HG03342 (cell line): ENCODE results near the gene ABLIM2.
"Not testable (repeated sequence)": the region's sequence is repeated elsewhere in the genome, so short reads cannot be mapped to it uniquely, and the experiment has no call there.

ENCODE experiments used
- ATAC-seq: cut with Tn5 transposase; IDR thresholded peaks from one replicate; pipeline ENCODE4 v1.9.1; 2021; ENCODE audit warnings: mild to moderate bottlenecking, moderate library complexity; ENCODE audit not compliant: unreplicated experiment

Gene ABLIM2

GRCh38 chr4:8142556-8142955, 16.1 kb downstream of the ABLIM2 start:
- no peak for ATAC-seq

- no peak for ATAC-seq
These were observed 16.7 kb downstream of the ABLIM2 start for GRCh38 chr4:8141935-8142334.

GRCh38 chr4:8140915-8141314, 17.7 kb downstream of the ABLIM2 start:
- ATAC-seq, result no peak

DNA sequence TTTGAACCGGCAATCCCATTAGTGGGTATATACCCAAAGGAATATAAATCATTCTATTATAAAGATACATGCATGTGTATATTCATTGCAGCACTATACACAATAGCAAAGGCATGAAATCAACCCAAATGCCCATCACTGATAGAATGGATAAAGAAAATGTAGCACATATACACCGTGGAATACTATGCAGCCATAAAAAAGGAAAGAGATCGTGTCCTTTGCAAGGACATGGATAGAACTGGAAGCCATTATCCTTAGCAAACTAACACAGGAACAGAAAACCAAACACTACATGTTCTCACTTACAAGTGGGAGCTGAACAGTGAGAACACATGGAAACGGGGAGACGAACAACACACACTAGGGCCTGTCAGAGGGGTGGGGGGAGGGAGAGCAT, 18.9 kb downstream of the ABLIM2 start:
- not testable (repeated sequence) for ATAC-seq

- ATAC-seq, result no peak
These were observed 21.5 kb downstream of the ABLIM2 start for GRCh38 chr4:8136972-8137710.

- no peak for ATAC-seq
These were observed 22.1 kb downstream of the ABLIM2 start for GRCh38 chr4:8136529-8136928.

DNA sequence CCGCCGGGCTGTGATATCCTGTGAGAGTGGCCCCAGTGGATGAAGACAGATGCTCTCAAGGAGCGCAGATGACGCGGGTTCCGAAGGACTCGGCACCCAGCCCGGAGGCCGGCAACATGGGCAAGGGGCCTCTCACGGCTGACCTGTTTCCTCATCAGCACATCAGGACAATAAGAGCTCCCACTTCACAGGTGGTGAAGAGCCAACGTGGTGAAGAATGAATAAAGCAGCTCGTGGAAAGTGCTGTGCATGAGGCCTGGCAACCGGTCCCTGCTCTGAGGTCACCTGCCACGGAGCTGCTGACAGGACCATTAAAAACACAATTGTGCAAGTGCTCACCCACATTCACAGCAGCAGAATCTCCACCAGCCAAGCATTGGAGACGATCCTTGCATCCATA, 22.9 kb downstream of the ABLIM2 start:
- ATAC-seq, result no peak

DNA sequence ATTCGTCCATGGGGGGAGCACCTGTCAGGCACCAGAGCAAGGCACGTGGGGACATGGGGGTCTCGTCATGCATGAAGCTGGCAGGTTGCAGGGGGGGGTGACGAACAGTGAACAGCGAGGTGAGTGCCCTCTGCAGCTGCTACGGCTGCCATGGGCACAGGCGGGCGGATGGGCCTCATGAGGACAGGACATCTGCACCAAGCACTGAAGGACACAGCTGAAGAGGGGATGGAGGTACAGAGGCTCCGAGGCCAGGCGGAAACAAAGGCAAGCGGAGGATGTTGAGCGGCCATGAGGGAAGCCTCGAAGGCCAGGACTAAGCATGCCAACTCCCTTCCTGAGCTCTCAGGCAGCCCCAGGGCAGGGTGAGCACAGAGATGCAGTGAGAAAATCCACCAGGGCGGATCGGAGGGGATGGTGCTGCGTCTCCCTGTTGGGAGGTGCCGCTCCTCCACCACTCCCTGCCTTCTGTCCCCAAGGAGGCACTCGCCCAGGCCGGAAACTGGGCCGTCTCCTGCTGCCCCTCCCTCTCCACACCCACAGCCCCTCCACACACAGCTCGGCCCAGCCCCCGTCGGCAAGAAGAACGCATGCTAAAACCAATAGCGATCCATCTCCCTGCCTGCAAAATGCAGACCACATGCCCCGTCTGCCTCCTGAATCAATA, 24.6 kb downstream of the ABLIM2 start:
- ATAC-seq, result no peak

- ATAC-seq, result no peak
These were observed 25.5 kb downstream of the ABLIM2 start for GRCh38 chr4:8132947-8133705.

GRCh38 chr4:8132400-8132799, 26.2 kb downstream of the ABLIM2 start:
- no peak for ATAC-seq

- no peak for ATAC-seq
These were observed 26.8 kb downstream of the ABLIM2 start for GRCh38 chr4:8131826-8132225.

DNA sequence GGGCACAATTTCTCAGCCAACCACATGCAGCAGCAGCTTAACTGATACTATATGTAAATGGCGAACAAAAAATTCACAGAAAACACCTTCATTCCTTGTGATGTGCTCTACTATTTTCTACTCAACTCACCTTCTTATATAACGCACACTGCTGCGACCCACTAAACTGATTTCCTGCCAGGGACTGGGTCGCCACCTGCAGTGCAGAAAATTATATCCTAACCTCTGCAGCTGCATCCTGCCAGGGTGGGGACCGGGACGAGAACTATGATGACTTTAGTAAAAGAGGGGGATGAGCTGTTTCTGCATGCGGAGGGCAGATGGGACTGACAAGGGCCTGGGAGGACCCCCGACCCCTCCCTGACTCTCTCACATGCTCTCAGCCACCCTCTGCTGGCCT, 27.4 kb downstream of the ABLIM2 start:
- ATAC-seq, result no peak

DNA sequence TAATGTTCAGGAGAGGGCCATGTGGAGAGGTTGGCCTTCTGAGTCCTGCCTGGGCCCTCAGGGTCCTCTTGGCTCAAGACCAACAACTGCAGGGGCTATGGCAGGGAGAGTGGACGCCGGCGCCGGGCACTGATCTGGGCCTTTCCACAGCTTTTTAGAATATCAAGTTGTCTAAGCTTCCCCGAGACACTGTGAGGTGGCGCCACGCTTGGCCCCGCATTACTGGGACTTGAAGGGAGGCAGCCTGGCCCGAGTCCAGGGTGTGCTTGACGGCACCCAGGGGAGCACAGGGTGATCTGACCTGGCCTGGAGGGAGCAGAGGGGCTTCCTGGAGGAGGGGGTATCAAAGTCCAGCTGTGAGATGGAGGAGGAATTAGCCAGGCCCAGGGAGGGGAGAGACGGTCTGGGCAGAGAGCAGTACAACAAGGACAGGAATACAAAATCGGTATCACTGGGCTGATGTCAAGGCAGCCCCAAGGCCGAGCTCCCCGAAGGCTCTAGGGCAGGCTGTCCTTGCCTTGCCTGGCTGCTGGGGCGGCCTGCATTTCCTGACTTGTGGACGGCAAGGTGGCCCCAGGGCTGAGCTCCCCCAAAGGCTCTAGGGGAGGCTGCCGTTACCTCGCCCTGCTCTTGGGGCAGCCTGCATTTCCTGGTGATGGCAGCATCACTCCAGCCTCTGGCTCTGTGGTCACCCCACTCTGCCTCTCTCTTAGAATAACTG, 28.1 kb downstream of the ABLIM2 start:
- no peak for ATAC-seq

DNA sequence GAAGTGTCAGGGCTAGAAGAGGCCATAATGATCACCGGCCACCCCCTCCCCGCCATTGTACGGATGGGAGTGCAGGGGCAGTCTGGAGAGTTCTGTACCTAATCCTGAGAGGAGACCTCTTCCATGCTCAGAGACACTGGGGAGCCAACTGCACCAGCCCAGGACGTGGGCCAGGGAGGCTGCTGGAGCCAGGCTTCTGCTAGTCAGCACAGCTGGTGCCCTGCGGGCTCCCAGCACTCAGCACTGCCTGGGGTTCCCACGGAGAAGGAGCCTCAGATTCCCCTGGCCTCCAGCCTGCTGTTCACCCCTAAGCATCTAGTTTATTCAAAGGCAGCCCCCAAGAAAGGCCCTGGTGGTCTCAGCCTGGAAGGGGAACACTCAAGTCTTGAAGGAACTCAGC, 28.8 kb downstream of the ABLIM2 start:
- no peak for ATAC-seq

- no peak for ATAC-seq
These were observed 29.5 kb downstream of the ABLIM2 start for GRCh38 chr4:8129136-8129535.

DNA sequence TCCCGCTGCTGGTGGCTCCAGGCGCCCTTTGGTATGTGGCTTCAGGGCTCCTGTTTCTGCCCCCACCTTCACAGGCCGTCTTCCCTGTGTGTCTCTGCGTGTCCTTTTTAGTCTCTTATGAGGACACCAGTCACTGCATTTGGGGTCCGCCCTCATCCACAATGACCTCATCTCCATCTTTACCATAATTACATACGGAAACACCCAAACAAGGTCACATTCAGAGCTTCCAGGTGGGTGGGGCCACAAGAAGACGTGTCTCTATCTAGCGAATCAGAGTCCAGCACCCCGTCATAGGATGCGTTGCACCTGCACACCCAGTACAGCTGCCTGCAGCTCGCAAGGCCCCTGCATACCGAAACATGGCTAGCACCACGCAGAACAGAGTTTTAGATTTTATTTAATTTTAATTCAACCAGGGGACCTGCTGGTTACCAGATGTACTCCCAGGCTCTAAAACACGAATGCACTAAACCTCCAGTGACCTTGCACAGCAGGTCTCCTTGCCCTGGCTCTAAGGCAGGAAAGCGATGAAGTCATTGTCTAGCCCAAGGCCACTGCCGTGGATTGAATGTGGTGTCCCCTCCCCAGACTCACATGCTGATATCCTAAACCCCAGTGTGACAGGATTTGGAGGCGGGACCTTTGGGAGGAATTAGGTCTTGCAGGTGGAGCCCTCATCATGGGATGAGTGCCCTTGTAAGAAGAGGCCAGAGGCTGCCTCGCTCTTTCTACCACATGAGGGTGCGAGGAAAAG, 30.3 kb downstream of the ABLIM2 start:
- ATAC-seq, result no peak

GRCh38 chr4:8127051-8127826, 31.4 kb downstream of the ABLIM2 start:
- ATAC-seq, result no peak

GRCh38 chr4:8126523-8126922, 32.1 kb downstream of the ABLIM2 start:
- no peak for ATAC-seq

DNA sequence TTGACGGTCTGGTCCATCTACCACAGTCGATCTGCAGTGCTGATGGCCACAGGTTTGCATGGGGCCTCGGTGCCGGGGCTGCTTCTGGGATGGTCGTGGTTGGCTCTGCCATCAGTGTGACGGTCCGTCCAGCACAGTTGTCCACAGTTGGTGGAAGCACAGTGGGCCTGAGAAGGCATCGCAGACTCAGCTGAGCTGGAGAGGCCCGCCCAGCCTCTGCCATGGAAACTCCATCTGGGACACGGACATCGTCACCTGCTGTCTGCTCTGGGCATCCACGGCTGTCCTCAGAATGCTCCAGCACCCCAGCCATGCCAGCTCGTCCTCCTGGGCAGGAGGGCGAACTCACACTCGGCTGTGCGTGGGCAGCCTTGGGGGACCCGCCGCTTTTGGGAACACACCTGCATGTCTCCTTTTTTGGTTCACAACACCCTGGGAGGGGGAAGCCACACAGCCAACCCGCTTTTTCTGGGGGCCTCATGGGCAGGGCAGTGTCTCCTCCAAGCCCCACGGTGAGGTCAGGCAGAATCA, 33.0 kb downstream of the ABLIM2 start:
- ATAC-seq, result no peak

GRCh38 chr4:8123870-8124269, 34.7 kb downstream of the ABLIM2 start:
- no peak for ATAC-seq
